GM21619 (cell line): ENCODE measurements around the gene FANCC.

Experiments
- ATAC-seq: cut with Tn5 transposase; IDR thresholded peaks from one replicate; pipeline ENCODE4 v1.9.1; 2021; ENCODE audit not compliant: unreplicated experiment

The FANCC gene

DNA sequence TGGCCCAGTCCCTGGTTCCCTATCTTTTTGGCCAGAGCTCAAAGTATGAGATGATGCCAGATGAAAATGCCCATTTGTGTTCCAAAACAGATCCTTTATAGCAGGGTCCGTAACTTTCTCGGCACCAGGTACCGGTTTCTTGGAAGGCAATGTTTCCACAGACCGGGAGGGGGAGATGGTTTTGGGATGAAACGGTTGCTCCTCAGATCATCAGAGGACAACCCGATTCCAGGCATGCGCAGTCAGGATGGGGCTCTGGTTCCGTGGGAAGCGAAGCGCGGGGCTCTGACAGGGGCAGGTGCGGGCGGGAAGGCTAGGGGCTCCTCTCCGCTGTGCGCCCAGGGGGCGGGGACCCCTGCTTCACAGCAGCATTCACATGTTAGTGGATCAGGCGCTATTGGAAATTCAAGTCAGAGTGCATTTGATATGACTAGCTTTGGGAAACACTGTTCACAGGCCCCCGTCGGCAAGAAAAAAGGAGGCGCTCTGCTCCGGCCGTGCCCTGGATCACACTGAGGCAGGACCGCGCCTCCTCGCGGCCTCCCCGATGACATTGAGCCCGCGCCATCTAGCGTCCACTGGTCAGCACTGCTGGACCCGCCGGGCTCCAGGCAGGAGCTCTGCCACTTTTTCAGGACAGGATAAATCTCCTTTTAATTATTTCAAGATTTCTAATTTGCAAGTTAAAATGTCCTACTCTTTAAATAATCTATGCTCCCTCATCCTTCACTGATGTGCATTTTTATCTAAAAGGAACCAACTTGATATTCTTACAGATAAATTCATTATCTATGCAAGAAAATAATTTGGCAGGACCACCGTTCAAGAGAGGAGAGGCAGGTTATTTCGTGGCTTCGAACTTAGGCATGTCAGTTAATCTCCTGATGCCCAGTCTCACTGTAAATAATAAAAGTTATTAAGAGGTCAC lies 190.0 kb downstream of the FANCC start:
- no peak for ATAC-seq

GRCh38 chr9:95126739-95127138 lies 190.8 kb downstream of the FANCC start:
- ATAC-seq, result no peak

DNA sequence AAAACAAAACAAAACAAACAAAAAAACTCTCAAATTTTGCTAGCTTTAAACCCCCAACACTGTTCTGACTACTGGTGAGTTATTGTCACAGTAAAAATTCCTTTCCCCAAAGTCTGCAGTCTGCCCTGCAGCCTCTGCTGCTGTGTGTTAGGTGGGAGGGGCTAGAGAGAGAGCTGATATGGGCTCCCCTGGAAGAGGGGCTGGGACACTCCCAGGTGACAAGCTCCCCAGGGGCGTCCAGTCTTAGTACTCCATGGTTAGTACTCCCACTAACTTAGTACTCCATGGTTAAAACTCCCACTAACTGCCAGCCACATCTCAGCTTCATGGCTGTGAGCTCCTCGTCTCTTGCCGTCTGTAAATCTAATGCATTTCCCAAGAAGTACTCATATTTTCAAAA lies 191.9 kb downstream of the FANCC start:
- no peak for ATAC-seq

- no peak for ATAC-seq
Observed at GRCh38 chr9:95124582-95125367, 192.7 kb downstream of the FANCC start.

GRCh38 chr9:95120781-95121370 lies 196.6 kb downstream of the FANCC start:
- ATAC-seq, result no peak

DNA sequence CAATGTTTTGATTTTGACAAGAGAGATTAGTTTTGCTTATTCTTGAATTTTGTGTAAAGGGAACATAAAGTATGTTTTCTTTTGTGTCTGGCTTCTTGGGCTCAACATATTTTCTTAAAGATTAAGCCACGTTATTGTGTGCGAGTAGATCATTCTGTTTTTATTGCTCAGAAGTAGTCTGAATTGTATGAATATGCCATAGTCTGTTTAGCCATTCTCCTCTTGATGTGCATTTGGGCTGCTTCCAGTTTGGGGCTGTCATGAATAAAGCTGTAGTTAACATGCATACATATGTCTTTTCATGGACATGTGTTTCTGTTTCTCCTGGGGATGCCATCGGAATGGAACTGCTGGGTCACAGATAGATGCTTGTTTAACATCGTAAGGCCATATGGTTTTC lies 198.9 kb downstream of the FANCC start:
- ATAC-seq, result no peak

DNA sequence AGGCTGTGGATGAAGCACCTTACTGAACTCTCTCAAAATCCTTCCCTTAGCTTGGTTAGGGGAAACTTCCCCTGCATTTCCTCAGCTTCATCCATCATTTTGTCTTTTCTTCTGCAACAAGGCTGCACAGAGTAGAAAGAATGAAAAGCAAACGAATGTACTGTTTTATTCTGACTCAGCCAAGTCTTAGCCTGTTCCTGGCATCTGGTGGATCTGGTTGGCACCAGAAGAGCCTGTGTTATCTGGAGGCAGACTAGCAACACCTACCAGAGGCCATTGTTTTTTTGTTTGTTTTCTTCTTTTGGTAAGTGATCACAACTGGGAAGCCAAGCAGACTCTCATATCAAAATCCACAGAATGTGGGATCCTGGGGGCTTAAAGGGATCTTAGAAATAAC lies 200.7 kb downstream of the FANCC start:
- no peak for ATAC-seq

- no peak for ATAC-seq
Observed at GRCh38 chr9:95116002-95116807, 201.3 kb downstream of the FANCC start.

- ATAC-seq, result no peak
Observed at GRCh38 chr9:95115104-95115503, 202.4 kb downstream of the FANCC start.

DNA sequence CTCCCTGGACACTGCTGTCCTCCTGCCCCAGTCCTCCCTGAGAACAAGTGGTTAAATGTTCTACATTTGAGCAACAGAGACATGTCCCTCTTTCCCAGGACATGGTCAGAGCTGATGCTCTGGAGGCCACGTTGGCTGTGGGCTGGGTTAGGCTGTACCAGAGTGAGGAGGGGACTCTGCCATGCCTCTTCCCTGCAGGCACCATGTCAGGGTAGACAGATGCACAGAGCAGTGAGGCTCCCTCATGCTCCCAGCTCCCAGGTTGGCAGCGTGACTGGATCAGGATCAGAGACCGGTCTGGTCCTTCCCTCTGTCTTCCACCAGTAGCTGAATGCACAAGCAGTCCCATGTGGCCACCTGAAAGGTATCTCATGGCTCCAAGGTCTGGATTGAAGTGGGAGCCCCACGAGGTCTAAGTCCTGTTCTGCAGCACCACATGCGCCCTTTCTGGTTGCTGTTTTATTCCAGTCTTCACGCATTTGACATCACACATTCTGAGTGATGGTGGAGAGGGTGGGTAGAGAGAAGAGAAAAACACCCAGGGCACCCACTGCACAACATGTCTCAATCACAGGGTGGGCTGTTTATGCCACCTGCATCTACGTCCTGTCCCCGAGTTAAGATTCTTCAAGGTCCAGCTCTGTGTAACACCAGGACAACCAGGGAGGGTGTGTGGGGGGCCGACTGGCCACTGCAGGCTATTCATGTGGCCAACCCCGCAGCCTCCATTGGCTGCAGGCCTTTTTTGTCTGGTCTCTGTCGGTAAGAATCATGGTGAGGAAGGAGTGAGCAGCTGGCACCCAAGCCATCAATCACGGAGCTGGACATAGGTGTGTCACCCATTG lies 204.9 kb downstream of the FANCC start:
- ATAC-seq, result no peak

DNA sequence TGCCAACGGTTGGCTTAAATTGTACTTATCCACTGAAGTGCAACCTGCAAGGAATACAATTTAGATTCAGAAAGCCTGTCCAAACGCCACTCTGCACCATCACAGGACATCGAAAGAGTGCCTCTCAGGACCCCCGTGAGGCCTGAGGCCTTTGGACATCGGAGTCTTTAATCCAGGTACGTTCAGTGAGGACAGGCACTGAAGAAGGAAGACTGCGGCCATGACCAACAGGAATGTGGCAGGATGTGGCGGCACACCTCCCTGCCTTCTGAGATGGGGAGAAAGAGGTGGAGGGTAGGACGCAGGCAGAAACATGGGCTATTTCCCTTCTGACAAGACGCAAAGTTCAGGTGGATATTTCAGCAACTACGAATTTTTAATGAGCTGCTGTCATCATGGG lies 205.8 kb downstream of the FANCC start:
- ATAC-seq, result no peak

GRCh38 chr9:95110921-95111525 lies 206.5 kb downstream of the FANCC start:
- ATAC-seq, result no peak

GRCh38 chr9:95109456-95109855 lies 208.1 kb downstream of the FANCC start:
- no peak for ATAC-seq

DNA sequence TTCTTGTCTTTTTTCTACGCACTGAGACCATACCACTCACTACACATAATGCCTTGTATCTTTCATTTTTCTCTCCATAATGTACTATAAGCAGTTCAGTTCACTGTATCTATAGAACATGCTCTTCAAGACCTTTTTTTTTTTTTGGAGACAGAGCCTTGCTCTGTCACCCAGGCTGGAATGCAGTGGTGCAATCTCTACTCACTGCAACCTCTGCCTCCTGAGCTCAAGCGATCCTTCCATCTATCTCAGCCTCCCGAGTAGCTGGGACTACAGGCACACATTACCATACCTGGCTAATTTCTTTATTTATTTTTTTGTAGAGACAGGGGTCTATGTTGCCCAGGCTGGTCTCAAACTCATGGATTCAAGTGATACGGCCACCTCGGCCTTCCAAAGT lies 208.7 kb downstream of the FANCC start:
- ATAC-seq, result no peak

DNA sequence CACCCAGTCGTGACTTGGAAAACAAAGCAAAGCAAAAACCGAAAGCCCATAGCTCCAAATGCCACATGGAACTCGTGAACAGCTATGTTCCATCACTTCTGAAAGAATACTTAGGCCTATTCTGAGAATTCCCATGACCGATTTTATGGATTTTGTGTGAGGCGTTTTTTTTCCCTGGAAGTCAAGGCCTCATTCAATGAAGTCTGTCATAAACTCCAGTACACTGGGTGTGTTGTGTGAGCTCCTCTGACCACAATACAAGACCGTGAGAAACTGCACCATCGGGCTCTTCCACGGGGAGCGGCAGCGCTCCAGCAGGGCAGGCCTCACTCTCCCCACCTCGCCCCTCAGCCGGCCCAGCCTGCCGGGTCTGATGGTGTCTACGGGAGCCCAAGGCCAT lies 209.5 kb downstream of the FANCC start:
- no peak for ATAC-seq

DNA sequence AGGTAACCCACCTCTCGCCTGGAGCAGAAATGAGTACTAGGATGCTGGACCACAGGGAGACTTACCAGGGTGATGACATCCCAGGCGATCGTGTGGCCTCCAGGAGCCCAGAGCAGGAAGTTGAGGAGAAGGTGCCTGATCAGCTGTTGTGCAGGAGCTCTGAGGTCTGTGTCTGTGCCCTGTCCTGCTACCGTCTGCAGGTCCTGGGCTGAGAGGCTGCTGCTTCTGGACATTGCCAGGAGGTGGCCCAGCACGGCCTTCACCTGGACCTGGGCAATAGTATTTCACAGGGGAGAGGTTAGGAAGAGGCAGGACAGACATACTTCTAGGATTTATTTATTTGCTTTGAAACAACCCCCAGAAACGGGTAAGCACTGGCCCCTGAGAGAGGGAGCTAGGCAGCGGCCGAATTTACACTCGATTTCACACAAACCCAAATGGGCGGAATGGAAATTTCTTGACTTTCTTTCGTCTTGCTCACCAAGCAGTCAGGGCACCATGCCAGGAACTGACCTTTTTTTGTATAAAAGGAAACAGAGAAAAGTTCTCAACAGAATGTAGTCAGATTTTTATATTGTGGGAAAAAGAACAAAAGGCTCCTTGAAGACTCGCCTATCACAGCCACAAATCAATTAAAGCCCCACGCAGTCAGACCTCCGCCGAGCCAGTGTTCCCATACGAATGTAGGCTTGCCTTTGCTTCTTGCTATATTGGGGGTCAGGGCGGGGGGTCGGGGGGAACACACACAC lies 210.3 kb downstream of the FANCC start:
- no peak for ATAC-seq

DNA sequence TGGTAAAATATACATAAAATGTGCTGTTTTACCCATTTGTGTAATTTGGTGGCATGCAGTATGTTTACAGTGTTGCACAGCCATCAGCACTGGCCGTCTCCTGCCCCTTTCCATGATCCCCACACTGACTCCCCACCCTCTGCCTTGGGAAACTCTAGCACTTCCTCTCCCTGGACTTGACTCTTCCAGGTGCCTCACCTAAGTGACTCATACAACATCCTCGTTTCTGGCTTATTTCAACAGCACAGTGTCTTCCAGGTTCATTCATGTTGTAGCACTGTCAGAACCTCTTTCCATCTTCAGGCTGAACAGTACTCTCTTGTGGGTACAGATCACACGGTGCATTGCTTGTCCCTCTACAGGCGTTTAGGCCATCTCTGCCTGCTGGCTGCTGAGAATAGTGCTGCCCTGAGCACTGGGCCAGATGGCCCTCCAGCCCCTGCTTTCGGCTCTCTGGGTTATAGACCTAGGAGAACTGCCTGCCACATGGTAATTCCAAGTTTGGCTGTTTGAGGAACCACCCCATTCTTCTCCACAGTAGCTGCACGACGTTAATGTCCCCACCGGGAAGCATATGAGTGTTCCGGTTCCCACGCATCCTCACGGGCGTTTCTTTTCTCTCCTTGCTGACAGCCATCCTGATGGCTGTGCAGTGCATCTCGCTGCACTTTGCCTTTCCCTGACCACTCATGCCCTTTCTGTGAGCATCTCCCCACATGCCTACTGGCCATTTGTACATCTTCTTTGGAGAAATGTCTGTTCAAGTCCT lies 211.8 kb downstream of the FANCC start:
- no peak for ATAC-seq

- no peak for ATAC-seq
Observed at GRCh38 chr9:95104980-95105379, 212.5 kb downstream of the FANCC start.
